Epithelial cell of umbilical artery (primary cell): ENCODE data around the gene IL1RAP. TPM values are rescaled to one million over a fixed set of nuclear protein-coding genes. Genes with fewer than 3 reads are reported as not detected.

Source experiments
- total RNA-seq: library from RNA; depleted of rRNA; stranded (reverse); fragments of >200 nt; gene quantifications from 2 replicates; pipeline ENCODE4 v1.2.3, GENCODE V29; 2014

Gene IL1RAP
- total RNA-seq, result 7.8 and 9.7 TPM in 2 replicates

GRCh38 chr3:190513409-190514370 lies at the start of gene IL1RAP:
Gene IL1RAP (plus strand): TSS chr3:190514085. CDS start chr3:190564290, 50,205 bp downstream.

Other genes with a start within 250 kb of the IL1RAP start
- gene CLDN1, start 191.6 kb upstream of the IL1RAP start, total RNA-seq, result not detected in 2 replicates
- gene CLDN16, start 125.9 kb upstream of the IL1RAP start, total RNA-seq, result under 0.01 TPM in 2 replicates
- not detected in 2 replicates for gene TMEM207, start 64.2 kb upstream of the IL1RAP start, total RNA-seq